ENCODE measurements around the gene SLC19A2. TPM values are rescaled to one million over a fixed set of nuclear protein-coding genes. Genes with fewer than 3 reads are reported as not detected.
"Not testable (repeated sequence)": the region's sequence is repeated elsewhere in the genome, so short reads cannot be mapped to it uniquely, and the experiment has no call there.

SLC19A2 gene
- polyA plus RNA-seq, 1 experiment = 6.0 TPM

GRCh38 chr1:169508432-169509338, 22.9 kb upstream of the SLC19A2 start:
- ChIA-PET POLR2A (no interaction called here), CTCF (interaction anchor here (1.2 to 3.0 kb wide), 2 partner anchors 12 to 38 kb away, joined by 3 to 11 read pairs; no protein-coding TSS in a partner anchor)
- no peak for TF ChIP-seq CTCF (IDR thresholded peaks at IDR 0.05; ENCODE audit: low read depth, low read length)
- Histone ChIP-seq H3K27ac (ENCODE audit: low read depth, low read length) (no peak overlapping the region), H3K27me3 (ENCODE audit: control insufficient read depth, insufficient read depth, low read length) (no peaks in the 10 kb centered on the region), H3K4me3 (ENCODE audit: low read depth, low read length) (no peak overlapping the region), H3K9me3 (ENCODE audit: control insufficient read depth, insufficient read depth, low read length) (no peaks in the 10 kb centered on the region)
- no peak for DNase-seq (ENCODE audit: low read depth, low spot score)

GRCh38 chr1:169507413-169507812, 21.7 kb upstream of the SLC19A2 start:
- ChIA-PET POLR2A (no interaction called here), CTCF (interaction anchor here (0.6 kb wide), 1 partner anchor 41 kb away, joined by 3 read pairs; no protein-coding TSS in a partner anchor)
- H3K9me3 ChIP-seq (ENCODE audit: control insufficient read depth, insufficient read depth, low read length) = no peaks in the 10 kb centered on the region
- no peaks in the 10 kb centered on the region for H3K27me3 ChIP-seq (ENCODE audit: control insufficient read depth, insufficient read depth, low read length)
- TF ChIP-seq CTCF (IDR thresholded peaks at IDR 0.05; ENCODE audit: low read depth, low read length) = no peak
- H3K27ac ChIP-seq (ENCODE audit: low read depth, low read length) = no peak overlapping the region
- H3K4me3 ChIP-seq (ENCODE audit: low read depth, low read length) = no peak overlapping the region
- DNase-seq (ENCODE audit: low read depth, low spot score) = no peak

- POLR2A ChIA-PET; CTCF ChIA-PET; H3K9me3 ChIP-seq (ENCODE audit: control insufficient read depth, insufficient read depth, low read length); H3K27me3 ChIP-seq (ENCODE audit: control insufficient read depth, insufficient read depth, low read length); DNase-seq (ENCODE audit: low read depth, low spot score); H3K4me3 ChIP-seq (ENCODE audit: low read depth, low read length); H3K27ac ChIP-seq (ENCODE audit: low read depth, low read length): not testable (repeated sequence)
Observed at GRCh38 chr1:169503601-169504000, 17.9 kb upstream of the SLC19A2 start.

DNA sequence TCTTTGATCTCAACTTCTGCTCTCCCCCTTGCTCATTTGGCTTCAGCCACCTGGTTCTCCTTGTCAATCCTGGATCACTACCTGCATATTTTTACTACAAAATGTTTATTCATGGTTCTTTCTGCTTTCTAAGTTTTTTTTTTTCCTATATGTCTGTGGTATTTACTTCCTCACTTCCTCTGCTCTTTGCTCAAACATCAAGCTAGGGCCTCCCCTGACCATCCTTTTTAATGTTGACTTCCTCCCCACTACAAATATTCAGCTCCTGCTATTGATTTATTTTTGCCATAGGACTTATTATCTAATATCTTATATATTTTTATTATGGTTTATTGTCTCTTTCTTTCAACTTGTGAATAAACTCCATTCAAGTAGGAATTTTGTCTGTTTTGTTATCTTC, 14.1 kb upstream of the SLC19A2 start:
- POLR2A ChIA-PET = no interaction called here
- no peak overlapping the region for H3K27ac ChIP-seq (ENCODE audit: low read depth, low read length)
- CTCF ChIA-PET = no interaction called here
- no peak for DNase-seq (ENCODE audit: low read depth, low spot score)
- no peaks in the 10 kb centered on the region for H3K27me3 ChIP-seq (ENCODE audit: control insufficient read depth, insufficient read depth, low read length)
- TF ChIP-seq CTCF (IDR thresholded peaks at IDR 0.05; ENCODE audit: low read depth, low read length) = no peak
- no peaks in the 10 kb centered on the region for H3K9me3 ChIP-seq (ENCODE audit: control insufficient read depth, insufficient read depth, low read length)
- H3K4me3 ChIP-seq (ENCODE audit: low read depth, low read length) = no peak overlapping the region

DNA sequence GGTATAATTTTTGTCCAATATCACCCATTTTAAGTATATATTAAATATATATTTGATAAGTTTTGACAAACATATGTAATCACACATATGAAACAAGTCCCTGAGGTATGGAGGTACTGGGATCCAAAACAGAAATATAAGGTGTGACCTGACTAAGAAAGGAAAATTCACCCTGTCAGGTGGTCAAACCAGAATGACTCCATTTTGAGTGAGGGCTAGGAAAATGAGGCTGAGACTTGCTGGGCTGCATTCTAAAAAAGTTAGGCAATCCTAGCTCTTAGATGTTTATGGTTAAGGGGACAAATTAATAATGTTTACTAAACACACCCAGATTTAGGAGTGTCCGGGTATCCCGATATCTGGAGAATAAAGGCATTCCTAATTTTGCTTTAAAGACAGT, 11.6 kb upstream of the SLC19A2 start:
- Histone ChIP-seq H3K9me3 (ENCODE audit: control insufficient read depth, insufficient read depth, low read length) (no peaks in the 10 kb centered on the region), H3K4me3 (ENCODE audit: low read depth, low read length) (no peak overlapping the region), H3K27me3 (ENCODE audit: control insufficient read depth, insufficient read depth, low read length) (no peaks in the 10 kb centered on the region), H3K27ac (ENCODE audit: low read depth, low read length) (no peak overlapping the region)
- no peak for DNase-seq (ENCODE audit: low read depth, low spot score)
- CTCF ChIA-PET = interaction anchor here (1.0 kb wide), 1 partner anchor 50 kb away, joined by 4 read pairs; no protein-coding TSS in a partner anchor
- TF ChIP-seq CTCF (IDR thresholded peaks at IDR 0.05; ENCODE audit: low read depth, low read length) = no peak
- POLR2A ChIA-PET = no interaction called here
